WI38 (cell line): ENCODE results near the gene CGB3.
A peak's percentile ranks its signal among the peaks of the same experiment; 100 is the strongest.
"Not testable (repeated sequence)": the region's sequence is repeated elsewhere in the genome, so short reads cannot be mapped to it uniquely, and the experiment has no call there.

Experiments
- H3K4me3 ChIP-seq: 2 replicates; pipeline ENCODE4 v1.5.1; 2011; ENCODE audit warnings: low read depth, mild to moderate bottlenecking, control low read depth, low read length
- CTCF ChIP-seq: IDR thresholded peaks from 2 replicates; pipeline ENCODE4 v1.5.1; 2012; ENCODE audit warnings: low read depth, mild to moderate bottlenecking, control low read depth, low read length

CGB3 gene

GRCh38 chr19:49056101-49056901 lies 32.2 kb upstream of the CGB3 start:
- peak overlapping the region; percentile 69 for H3K4me3 ChIP-seq
- 0 out of 2 replicates have a peak, but pooled peaks have one; percentile 24 for TF ChIP-seq CTCF

DNA sequence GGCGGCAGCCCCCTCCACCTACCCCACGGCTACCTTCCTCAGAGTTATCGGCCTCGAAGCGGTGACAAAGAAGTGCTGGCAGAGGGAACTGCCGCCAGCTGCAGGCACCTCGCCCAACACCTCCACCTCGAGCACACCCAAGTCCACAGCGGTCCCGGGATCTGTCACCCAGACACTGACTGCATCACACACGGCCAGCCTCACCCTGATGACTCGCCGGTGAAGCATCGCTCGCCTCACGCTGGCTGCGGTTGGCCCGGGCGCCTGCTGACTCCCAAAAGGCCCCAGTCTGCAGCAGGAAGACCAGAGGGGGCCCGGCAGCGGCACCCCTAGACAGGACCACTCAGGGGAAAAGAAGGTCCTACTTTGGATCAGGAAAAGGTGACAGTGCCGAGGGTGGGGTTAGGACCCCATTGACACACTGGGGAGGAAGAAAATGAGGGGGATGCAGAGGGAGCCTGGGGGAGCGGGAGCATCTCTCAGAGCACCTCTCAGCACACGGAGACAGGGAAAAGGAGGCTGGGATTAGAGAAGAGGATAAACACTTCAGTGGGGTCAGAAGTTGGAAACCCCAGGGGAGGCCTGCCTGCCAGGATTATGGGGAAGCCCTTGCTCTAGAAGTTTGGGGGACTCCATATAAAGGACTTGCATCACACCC lies 26.4 kb upstream of the CGB3 start:
- not testable (repeated sequence) for H3K4me3 ChIP-seq

GRCh38 chr19:49049834-49050233 lies 25.7 kb upstream of the CGB3 start:
- H3K4me3 ChIP-seq: not testable (repeated sequence)

DNA sequence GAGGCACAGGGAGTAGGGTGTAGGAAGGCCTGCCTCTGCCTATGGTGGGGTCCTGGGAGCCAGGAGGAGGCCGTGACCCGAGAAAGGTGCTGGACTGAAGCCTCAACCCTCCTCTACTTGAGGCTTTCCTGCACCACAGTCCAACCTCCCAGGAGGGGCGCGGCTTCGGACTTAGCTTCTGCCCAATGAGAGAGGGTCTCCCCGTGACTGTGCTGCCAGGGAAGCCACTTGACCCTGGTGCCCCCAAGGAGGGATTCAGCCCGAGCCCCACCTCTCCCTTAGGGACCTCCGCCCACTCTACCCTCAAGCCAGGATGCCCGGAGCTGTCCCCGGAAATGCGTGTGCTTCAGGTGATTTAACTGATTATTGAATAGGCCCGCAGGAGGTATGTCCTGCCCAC lies 24.9 kb upstream of the CGB3 start, which contains the start of gene CGB8:
TSS of gene CGB8 (minus strand) at position 101 of the 400 bp plus-strand sequence. CDS start 372 bp downstream, outside the sequence.
- not testable (repeated sequence) for H3K4me3 ChIP-seq

DNA sequence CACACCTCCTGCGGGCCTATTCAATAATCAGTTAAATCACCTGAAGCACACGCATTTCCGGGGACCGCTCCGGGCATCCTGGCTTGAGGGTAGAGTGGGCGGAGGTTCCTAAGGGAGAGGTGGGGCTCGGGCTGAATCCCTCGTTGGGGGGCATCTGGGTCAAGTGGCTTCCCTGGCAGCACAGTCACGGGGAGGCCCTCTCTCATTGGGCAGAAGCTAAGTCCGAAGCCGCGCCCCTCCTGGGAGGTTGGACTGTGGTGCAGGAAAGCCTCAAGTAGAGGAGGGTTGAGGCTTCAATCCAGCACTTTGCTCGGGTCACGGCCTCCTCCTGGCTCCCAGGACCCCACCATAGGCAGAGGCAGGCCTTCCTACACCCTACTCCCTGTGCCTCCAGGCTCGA lies 19.4 kb upstream of the CGB3 start, which contains the start of gene CGB5:
TSS of gene CGB5 (plus strand) at position 301 of the 400 bp plus-strand sequence. CDS start 362 bp downstream, outside the sequence.
- H3K4me3 ChIP-seq: not testable (repeated sequence)

DNA sequence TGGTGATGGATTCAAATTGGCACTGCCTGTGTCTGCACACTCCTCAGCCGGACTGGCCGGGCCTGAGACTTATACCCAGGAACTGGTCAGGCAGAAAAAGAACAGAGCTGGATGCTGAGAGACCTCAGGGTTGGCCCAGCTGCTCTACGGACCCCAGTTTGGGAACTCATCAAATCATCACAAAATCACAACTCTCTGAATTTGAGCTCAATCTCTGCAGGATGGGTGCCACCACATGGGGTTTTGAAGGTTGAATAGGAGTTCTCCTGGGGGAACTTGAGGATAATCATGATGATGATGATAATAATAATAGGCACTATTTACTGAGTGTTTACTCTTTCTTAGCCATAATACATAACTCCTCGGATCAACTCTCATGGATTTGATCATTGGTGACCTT lies 18.5 kb upstream of the CGB3 start:
- not testable (repeated sequence) for H3K4me3 ChIP-seq

- H3K4me3 ChIP-seq: no peak overlapping the region
- TF ChIP-seq CTCF: no peak
These were observed 18.0 kb upstream of the CGB3 start for GRCh38 chr19:49042177-49042576.

GRCh38 chr19:49039736-49040135 lies 15.6 kb upstream of the CGB3 start:
- H3K4me3 ChIP-seq: not testable (repeated sequence)

GRCh38 chr19:49038557-49039276 lies 14.6 kb upstream of the CGB3 start:
- H3K4me3 ChIP-seq: not testable (repeated sequence)

- not testable (repeated sequence) for H3K4me3 ChIP-seq
These were observed 14.0 kb upstream of the CGB3 start for GRCh38 chr19:49038111-49038510.

GRCh38 chr19:49036815-49037214 lies 12.7 kb upstream of the CGB3 start, which contains the start of gene CGB1:
TSS of gene CGB1 (minus strand) at chr19:49036895. CDS start at chr19:49036711, 184 bp downstream.
- TF ChIP-seq CTCF: peak; percentile 42
- H3K4me3 ChIP-seq: not testable (repeated sequence)

- H3K4me3 ChIP-seq: not testable (repeated sequence)
These were observed 7.6 kb upstream of the CGB3 start, which contains the start of gene CGB2 for GRCh38 chr19:49031642-49032301. TSS of gene CGB2 (plus strand) at chr19:49031890. CDS start at chr19:49032096, 206 bp downstream.

GRCh38 chr19:49030323-49030722 lies 6.2 kb upstream of the CGB3 start:
- H3K4me3 ChIP-seq: not testable (repeated sequence)

GRCh38 chr19:49029749-49030148 lies 5.6 kb upstream of the CGB3 start:
- not testable (repeated sequence) for H3K4me3 ChIP-seq

- H3K4me3 ChIP-seq: not testable (repeated sequence)
These were observed 4.6 kb upstream of the CGB3 start for GRCh38 chr19:49028686-49029085.

DNA sequence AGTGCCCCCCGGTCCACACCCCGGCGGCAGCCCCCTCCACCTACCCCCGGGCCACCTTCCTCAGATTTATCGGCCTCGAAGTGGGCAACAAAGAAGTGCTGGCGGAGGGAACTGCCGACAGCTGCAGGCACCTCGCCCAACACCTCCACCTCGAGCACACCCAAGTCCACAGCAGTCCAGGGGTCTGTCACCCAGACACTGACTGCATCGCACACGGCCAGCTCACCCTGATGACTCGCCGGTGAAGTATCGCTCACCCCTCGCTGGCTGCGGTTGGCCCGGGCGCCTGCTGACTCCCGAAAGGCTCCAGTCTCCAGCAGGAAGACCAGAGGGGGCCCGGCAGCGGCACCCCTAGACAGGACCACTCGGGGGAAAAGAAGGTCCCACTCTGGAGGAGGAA lies 1.5 kb upstream of the CGB3 start:
- H3K4me3 ChIP-seq: not testable (repeated sequence)
